Neural progenitor cell (in vitro differentiated cells): ENCODE results near the gene ACOX3. TPM values are rescaled to one million over a fixed set of nuclear protein-coding genes. Genes with fewer than 3 reads are reported as not detected.
A peak's percentile ranks its signal among the peaks of the same experiment; 100 is the strongest.

Experiments used
- DNase-seq: peaks from one replicate; pipeline ENCODE4 v3.0.0-alpha.2; 2016; ENCODE audit warnings: low spot score
- H2AFZ ChIP-seq: fragments of 200-600 bp; sonication (generic); replicated peaks from 2 replicates; pipeline ENCODE4 v1.6.1; 2016; ENCODE audit warnings: antibody characterized with exemption
- H3F3A ChIP-seq: fragments of 200-600 bp; sonication (generic); 2 replicates; pipeline ENCODE4 v1.6.1; 2016; ENCODE audit warnings: antibody characterized with exemption, low read depth
- H3K27ac ChIP-seq: fragments of 200-600 bp; sonication (generic); 2 replicates; pipeline ENCODE4 v1.5.1; 2016; ENCODE audit warnings: mild to moderate bottlenecking
- H3K27me3 ChIP-seq: fragments of 200-600 bp; sonication (generic); 2 replicates; pipeline ENCODE4 v1.6.1; 2016; ENCODE audit warnings: mild to moderate bottlenecking, moderate library complexity
- H3K36me3 ChIP-seq: fragments of 200-600 bp; sonication (generic); 2 replicates; pipeline ENCODE4 v1.5.1; 2016
- H3K4me1 ChIP-seq: fragments of 200-600 bp; sonication (generic); 2 replicates; pipeline ENCODE4 v1.6.1; 2016; ENCODE audit warnings: mixed run types
- H3K4me2 ChIP-seq: fragments of 200-600 bp; sonication (generic); 2 replicates; pipeline ENCODE4 v1.6.1; 2016
- H3K4me3 ChIP-seq: fragments of 200-600 bp; sonication (generic); 2 replicates; pipeline ENCODE4 v1.5.1; 2016
- H3K79me2 ChIP-seq: fragments of 200-600 bp; sonication (generic); 2 replicates; pipeline ENCODE4 v1.6.1; 2016; ENCODE audit warnings: low read depth
- H3K9ac ChIP-seq: fragments of 200-600 bp; sonication (generic); 2 replicates; pipeline ENCODE4 v1.6.1; 2016
- H3K9me3 ChIP-seq: fragments of 200-600 bp; sonication (generic); 2 replicates; pipeline ENCODE4 v1.5.1; 2016; ENCODE audit warnings: low read depth
- H4K20me1 ChIP-seq: fragments of 200-600 bp; sonication (generic); 2 replicates; pipeline ENCODE4 v1.6.1; 2016; ENCODE audit warnings: low read depth
- H3K27ac Mint-ChIP-seq: 3 replicates; pipeline ENCODE4 v1.8.0; 2021; ENCODE audit warnings: mixed read lengths
- H3K27me3 Mint-ChIP-seq: 2 replicates; pipeline ENCODE4 v1.8.0; 2022; ENCODE audit warnings: low read depth, mild to moderate bottlenecking, inconsistent platforms, moderate library complexity, mixed read lengths; ENCODE audit not compliant: insufficient read depth
- H3K36me3 Mint-ChIP-seq: 3 replicates; pipeline ENCODE4 v1.8.0; 2021; ENCODE audit warnings: mixed read lengths
- H3K4me1 Mint-ChIP-seq: 3 replicates; pipeline ENCODE4 v1.8.0; 2021; ENCODE audit warnings: mixed read lengths
- H3K4me3 Mint-ChIP-seq: 3 replicates; pipeline ENCODE4 v1.8.0; 2021; ENCODE audit warnings: mild to moderate bottlenecking, moderate library complexity, mixed read lengths
- H3K9me3 Mint-ChIP-seq: 3 replicates; pipeline ENCODE4 v1.8.0; 2020; ENCODE audit warnings: mixed read lengths
- CTCF ChIP-seq: fragments of 200-600 bp; sonication (generic); IDR thresholded peaks from 2 replicates; pipeline ENCODE4 v1.5.1; 2017; ENCODE audit warnings: antibody characterized with exemption, mild to moderate bottlenecking
- EZH2 ChIP-seq: fragments of 200-600 bp; sonication (generic); IDR thresholded peaks from 2 replicates; pipeline ENCODE4 v1.6.1; 2017; ENCODE audit warnings: antibody characterized with exemption, mild to moderate bottlenecking, moderate library complexity
- EZH2phosphoT487 ChIP-seq: fragments of 200-600 bp; sonication (generic); IDR thresholded peaks from 2 replicates; pipeline ENCODE4 v1.6.1; 2017; ENCODE audit warnings: antibody characterized with exemption
- total RNA-seq: library from RNA; depleted of rRNA; stranded (reverse); fragments of >200 nt; gene quantifications from 2 replicates; pipeline ENCODE4 v1.2.3, GENCODE V29; 2015; ENCODE audit warnings: low replicate concordance

The ACOX3 gene
- total RNA-seq, 1 donor from 2014 or later, result 14.0 TPM

GRCh38 chr4:8379281-8379680 lies 61.2 kb downstream of the ACOX3 start:
- H3K36me3 ChIP-seq, result no peaks in the 10 kb centered on the region
- H3K4me2 ChIP-seq, result no peak overlapping the region
- Mint-ChIP-seq H3K9me3 (no peaks in the 10 kb centered on the region), H3K4me1 (peaks cover 14% of the 10 kb centered on the region), H3K27ac (peak overlapping the region; percentile 53), H3K36me3 (peaks cover 6% of the 10 kb centered on the region), H3K27me3 (no peaks in the 10 kb centered on the region), H3K4me3 (no peak overlapping the region)
- TF ChIP-seq CTCF (no peak), EZH2phosphoT487 (no peak), EZH2 (no peak)
- no peak for DNase-seq
- H3K4me3 ChIP-seq, result no peak overlapping the region
- H3F3A ChIP-seq, result no peaks in the 10 kb centered on the region
- H3K9me3 ChIP-seq, result no peaks in the 10 kb centered on the region
- no peak overlapping the region for H3K27ac ChIP-seq
- H4K20me1 ChIP-seq, result no peaks in the 10 kb centered on the region
- no peak overlapping the region for H2AFZ ChIP-seq
- H3K4me1 ChIP-seq, result no peaks in the 10 kb centered on the region
- no peaks in the 10 kb centered on the region for H3K27me3 ChIP-seq
- no peak overlapping the region for H3K9ac ChIP-seq
- no peaks in the 10 kb centered on the region for H3K79me2 ChIP-seq

DNA sequence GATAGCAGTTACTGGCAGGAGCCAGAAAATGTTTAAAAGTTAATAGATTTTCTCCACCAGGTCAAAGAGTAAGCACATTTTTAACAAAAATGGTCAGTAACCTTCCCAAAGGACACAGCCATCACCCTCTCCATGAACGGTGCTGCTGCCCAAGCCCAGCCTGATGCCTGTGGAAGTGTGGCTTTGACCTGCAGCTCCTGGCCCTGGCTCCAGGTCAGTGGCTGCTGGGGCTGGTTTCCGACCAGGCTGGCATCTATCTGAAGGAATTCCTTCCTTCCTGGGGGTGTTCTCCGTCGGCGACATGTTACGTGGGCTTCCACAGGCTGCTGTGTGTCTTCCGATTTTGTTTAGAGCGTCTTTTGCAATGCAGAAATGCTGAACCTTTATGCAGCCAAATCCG lies 61.7 kb downstream of the ACOX3 start:
- no peak for TF ChIP-seq EZH2
- no peak for TF ChIP-seq EZH2phosphoT487
- TF ChIP-seq CTCF, result no peak
- no peaks in the 10 kb centered on the region for H4K20me1 ChIP-seq
- no peak overlapping the region for H3K9ac ChIP-seq
- Mint-ChIP-seq H3K9me3 (no peaks in the 10 kb centered on the region), H3K27ac (no peak overlapping the region), H3K4me1 (peaks cover 10% of the 10 kb centered on the region), H3K27me3 (no peaks in the 10 kb centered on the region), H3K4me3 (no peak overlapping the region), H3K36me3 (peaks cover 4% of the 10 kb centered on the region)
- no peak overlapping the region for H3K4me2 ChIP-seq
- H3K36me3 ChIP-seq, result no peaks in the 10 kb centered on the region
- no peaks in the 10 kb centered on the region for H3K9me3 ChIP-seq
- no peak for DNase-seq
- no peak overlapping the region for H2AFZ ChIP-seq
- no peak overlapping the region for H3K27ac ChIP-seq
- no peaks in the 10 kb centered on the region for H3F3A ChIP-seq
- H3K4me1 ChIP-seq, result no peaks in the 10 kb centered on the region
- no peak overlapping the region for H3K4me3 ChIP-seq
- H3K79me2 ChIP-seq, result no peaks in the 10 kb centered on the region
- H3K27me3 ChIP-seq, result no peaks in the 10 kb centered on the region

GRCh38 chr4:8378101-8378724 lies 62.3 kb downstream of the ACOX3 start:
- H3K9me3 ChIP-seq, result no peaks in the 10 kb centered on the region
- H3K9ac ChIP-seq, result no peak overlapping the region
- H3K36me3 ChIP-seq, result no peaks in the 10 kb centered on the region
- H3K79me2 ChIP-seq, result no peaks in the 10 kb centered on the region
- no peak overlapping the region for H2AFZ ChIP-seq
- no peaks in the 10 kb centered on the region for H3K27me3 ChIP-seq
- peaks cover 4% of the 10 kb centered on the region for H3K36me3 Mint-ChIP-seq
- H3K9me3 Mint-ChIP-seq, result no peaks in the 10 kb centered on the region
- H3K4me1 Mint-ChIP-seq, result peaks cover 9% of the 10 kb centered on the region
- H3F3A ChIP-seq, result no peaks in the 10 kb centered on the region
- no peaks in the 10 kb centered on the region for H4K20me1 ChIP-seq
- no peak overlapping the region for H3K27ac ChIP-seq
- no peak overlapping the region for H3K27ac Mint-ChIP-seq
- no peak for DNase-seq
- no peak overlapping the region for H3K4me3 Mint-ChIP-seq
- H3K4me2 ChIP-seq, result no peak overlapping the region
- no peaks in the 10 kb centered on the region for H3K4me1 ChIP-seq
- no peak overlapping the region for H3K4me3 ChIP-seq
- TF ChIP-seq EZH2phosphoT487 (no peak), EZH2 (no peak)
- no peaks in the 10 kb centered on the region for H3K27me3 Mint-ChIP-seq
